Activated T-helper 1 cell treated with anti-CD3 and anti-CD28 coated beads, Interleukin-2, amount 50 U/mL, for 16 hours (primary cell): Measurements from ENCODE around the gene ITGB7.
A peak's percentile ranks its signal among the peaks of the same experiment; 100 is the strongest.

ENCODE experiments used
- DNase-seq, 2 donors: peaks; one replicate each; pipeline ENCODE4 v3.0.0-alpha.2; 2020; ENCODE audit warnings: low read depth in 1 of 2, low spot score in 1 of 2

The ITGB7 gene, protein sequence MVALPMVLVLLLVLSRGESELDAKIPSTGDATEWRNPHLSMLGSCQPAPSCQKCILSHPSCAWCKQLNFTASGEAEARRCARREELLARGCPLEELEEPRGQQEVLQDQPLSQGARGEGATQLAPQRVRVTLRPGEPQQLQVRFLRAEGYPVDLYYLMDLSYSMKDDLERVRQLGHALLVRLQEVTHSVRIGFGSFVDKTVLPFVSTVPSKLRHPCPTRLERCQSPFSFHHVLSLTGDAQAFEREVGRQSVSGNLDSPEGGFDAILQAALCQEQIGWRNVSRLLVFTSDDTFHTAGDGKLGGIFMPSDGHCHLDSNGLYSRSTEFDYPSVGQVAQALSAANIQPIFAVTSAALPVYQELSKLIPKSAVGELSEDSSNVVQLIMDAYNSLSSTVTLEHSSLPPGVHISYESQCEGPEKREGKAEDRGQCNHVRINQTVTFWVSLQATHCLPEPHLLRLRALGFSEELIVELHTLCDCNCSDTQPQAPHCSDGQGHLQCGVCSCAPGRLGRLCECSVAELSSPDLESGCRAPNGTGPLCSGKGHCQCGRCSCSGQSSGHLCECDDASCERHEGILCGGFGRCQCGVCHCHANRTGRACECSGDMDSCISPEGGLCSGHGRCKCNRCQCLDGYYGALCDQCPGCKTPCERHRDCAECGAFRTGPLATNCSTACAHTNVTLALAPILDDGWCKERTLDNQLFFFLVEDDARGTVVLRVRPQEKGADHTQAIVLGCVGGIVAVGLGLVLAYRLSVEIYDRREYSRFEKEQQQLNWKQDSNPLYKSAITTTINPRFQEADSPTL

DNA sequence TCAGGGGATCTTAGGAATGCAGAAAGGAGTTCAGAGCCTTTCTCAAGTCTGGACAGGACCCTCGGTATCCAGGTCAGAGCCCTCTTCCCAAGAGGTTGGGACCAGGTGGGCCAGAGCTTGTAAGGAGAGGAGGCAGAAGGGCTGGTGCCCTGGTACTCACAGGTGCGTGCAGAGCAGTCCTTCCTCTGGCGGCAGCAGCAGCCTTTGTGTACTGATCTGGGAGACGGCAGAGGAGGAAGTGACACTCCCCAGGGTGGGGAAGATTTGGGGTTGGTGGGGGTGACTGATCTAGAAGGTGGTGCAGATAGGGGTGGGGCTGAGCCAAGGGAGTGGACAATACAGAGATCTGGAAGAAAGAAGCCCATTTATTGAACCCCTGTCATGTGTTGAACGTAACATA, at the start of gene ITGB7:
Gene ITGB7, minus strand, starts transcription at position 210 of the 400 bp plus-strand sequence. CDS start 6,808 bp downstream, outside the sequence.
- DNase-seq = peak in 1 of 2 donors; percentile 37

- no peak for DNase-seq
These were observed 48.9 kb upstream of the ITGB7 start for GRCh38 chr12:53255996-53256395.

DNA sequence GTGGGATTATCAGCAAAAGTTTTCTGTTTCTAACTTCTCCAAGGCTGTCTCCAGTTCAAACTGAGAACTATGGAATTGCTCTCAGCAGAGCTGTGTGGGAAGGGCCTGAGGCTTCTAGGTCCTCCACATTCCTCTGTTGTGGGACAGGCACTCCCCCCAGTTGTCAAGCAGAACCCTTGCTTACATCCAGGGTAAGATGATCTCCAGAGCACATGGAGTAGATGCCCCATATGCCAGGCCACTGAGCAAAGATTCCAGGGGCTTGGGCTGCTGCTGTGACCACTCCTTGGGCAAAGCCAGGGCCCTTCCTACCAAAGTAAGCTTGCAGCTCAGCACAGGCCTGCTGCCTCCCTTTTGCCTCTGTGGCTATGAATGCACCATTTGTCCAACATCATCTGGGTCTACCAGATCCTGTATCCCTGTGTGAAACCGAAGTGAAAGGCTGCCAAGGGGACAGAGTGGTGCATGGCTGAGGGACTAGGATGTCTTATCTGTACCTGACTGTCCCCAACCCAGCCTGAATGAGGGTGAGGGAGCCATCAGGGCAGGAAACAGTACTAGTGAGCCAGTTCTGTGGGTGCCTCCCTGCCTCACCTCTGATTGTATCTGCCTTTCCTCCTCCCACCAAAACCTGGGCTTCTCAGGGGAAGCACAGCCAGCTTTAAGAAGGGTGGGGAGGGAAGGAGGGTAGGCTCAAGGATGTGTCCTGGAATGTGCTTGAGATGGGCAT, 47.9 kb upstream of the ITGB7 start:
- DNase-seq = no peak

DNA sequence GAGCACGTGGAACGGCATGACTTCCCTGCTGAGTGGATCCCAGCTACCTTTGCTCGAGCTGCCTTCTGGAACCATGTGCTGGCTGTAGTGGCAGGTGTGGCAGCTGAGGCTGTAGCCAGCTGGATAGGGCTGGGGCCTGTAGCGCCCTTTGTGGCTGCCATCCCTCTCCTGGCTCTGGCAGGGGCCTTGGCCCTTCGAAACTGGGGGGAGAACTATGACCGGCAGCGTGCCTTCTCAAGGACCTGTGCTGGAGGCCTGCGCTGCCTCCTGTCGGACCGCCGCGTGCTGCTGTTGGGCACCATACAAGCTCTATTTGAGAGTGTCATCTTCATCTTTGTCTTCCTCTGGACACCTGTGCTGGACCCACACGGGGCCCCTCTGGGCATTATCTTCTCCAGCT, 46.2 kb upstream of the ITGB7 start:
- DNase-seq = no peak

GRCh38 chr12:53252349-53252916, 45.4 kb upstream of the ITGB7 start:
- no peak for DNase-seq

DNA sequence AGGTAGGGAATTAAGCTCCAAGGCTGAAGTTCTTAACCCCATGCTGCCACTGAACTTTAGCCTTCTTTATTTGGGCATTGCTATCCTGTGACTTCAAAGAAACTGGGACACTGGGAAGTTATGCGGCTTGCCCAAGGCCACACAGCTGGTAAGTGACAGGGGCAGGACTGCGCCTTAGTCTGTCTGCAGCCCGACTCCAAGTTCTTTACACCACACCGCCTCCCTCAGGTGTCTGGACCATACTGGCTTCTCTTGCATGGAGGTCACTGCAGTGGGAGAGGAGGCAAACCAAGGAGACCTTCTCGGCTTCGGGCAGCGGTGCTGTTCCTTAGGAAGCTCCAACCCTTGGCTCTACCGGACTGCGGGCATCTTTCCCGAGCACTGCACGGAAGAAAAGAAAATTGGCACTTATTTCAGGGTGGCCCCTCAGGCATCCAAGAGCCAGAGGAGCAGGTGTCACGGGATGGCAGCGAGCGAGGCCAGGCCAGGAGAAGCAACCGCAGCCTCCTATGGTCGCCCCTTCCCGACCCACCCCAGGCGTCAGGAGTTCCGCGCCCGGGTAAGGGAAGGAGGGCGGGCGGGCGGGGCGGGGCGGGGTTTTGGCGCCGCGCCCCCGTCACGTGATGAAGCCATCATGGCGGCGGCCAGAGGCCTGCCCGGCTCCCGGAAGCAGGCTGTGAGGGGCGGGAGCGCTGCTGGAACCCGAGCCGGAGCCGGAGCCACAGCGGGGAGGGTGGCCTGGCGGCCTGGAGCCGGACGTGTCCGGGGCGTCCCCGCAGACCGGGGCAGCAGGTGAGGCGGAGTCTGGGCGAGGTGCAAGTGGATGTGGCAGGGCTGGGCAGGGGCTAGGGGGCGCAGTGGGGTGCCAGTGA, 44.7 kb upstream of the ITGB7 start:
- peak; percentile 38 to 53 for DNase-seq

GRCh38 chr12:53245286-53245685, 38.2 kb upstream of the ITGB7 start:
- DNase-seq = no peak

DNA sequence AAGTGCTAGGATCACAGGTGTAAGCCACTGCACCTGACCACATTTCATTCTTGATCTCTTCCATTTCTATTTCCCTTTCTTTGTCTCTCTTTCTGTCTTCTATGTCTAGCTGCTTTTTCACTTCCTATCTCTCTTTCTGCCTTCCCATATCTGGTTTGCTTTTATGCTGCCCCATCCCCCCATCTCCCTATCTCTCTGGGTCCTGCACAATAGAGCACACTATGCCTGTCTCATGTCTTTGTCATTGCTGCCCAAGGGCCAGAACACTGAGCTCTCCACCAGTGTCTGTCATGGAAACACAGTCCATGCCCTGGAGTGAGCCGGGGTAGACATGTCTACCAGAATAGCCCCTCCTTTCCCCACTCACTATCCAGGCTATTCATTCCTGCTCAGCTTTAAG, 37.3 kb upstream of the ITGB7 start:
- no peak for DNase-seq

GRCh38 chr12:53241623-53242412, 34.8 kb upstream of the ITGB7 start:
- no peak for DNase-seq

- DNase-seq = no peak
These were observed 32.7 kb upstream of the ITGB7 start for GRCh38 chr12:53239643-53240258.

DNA sequence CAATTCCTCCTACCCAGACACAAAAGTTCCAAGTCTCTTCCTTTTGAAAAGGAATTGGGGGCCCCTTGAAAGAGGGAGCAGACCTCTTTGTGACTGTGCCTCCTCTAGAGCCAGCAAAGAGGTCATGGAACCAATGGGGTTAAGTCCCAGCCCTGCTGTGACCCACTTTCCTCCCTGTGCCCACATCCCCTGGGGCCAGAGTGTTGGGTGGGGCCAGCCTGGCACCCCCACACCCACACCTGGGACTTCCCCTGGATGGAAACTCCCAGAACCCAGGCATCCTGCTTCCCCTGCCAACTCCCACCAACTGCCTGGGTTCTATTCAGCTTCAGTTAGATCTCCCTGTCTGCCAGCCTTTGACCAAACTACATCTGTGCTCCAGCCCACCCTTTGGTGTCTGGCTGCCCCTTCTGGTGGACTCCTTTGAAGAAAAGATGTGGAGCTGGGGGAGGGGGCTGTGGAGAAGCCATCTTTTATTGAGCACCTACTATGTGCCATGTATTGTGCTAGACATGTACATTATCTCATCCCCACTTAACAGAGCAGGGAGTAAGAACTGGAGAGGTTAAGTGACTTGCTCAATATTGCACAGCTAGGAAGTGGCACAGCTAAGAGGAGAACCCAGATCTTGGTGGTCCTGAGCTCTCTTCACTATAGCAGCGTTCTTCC, 29.5 kb upstream of the ITGB7 start:
- peak in 1 of 2 donors; percentile 33 for DNase-seq

DNA sequence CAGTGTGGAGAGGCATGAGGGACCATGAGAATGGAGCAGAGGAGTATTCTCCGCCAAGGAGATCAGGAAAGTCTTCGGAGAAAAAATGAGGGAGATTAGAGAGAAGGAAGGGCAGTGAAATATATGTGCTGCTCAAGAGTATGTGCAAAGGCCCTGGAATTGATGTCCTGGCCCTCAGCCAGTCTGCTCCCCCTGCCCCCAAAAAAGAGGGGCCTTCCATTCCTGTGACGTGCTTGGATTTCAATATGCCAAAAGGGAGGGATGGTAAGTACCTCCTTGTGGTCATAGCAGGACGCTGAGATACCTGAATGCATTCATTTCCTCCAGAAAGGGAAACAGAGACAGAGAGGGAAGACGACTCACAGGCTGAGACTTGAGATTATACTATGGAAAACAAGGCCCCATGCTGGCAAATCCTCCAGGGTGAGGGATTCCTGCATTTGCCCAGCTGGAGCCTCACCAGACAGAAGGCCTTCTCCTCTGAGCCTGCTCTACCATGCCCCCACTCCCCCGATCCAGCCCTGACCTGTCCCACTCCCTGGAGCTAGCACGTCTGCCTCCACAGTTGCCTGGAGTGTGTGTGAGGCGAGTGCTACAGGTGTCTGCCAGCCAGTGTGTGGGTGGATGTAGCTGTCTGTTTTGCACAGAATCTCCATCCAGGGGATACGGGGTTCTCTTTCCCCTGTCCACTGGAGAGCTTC, 28.8 kb upstream of the ITGB7 start:
- DNase-seq = no peak

DNA sequence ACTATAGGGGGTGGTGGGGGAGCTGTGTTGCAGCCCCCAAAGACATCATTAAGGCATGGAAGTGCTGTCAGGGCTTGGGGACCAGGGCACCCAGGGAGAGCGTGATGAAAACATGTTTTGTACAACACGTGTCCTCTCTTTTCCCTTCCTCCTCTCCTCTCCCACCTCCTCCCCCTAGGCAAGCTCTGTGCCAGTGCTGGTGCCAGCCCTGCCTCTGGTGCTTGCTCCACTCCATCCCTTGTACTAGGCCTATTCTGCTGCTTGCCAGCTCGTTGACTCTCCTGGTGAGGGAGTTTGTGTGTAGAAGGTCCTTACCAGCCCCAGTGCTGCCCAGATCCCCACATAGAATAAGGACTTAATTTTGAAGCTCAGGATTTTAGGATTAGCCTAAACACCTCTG, 28.1 kb upstream of the ITGB7 start:
- no peak for DNase-seq

DNA sequence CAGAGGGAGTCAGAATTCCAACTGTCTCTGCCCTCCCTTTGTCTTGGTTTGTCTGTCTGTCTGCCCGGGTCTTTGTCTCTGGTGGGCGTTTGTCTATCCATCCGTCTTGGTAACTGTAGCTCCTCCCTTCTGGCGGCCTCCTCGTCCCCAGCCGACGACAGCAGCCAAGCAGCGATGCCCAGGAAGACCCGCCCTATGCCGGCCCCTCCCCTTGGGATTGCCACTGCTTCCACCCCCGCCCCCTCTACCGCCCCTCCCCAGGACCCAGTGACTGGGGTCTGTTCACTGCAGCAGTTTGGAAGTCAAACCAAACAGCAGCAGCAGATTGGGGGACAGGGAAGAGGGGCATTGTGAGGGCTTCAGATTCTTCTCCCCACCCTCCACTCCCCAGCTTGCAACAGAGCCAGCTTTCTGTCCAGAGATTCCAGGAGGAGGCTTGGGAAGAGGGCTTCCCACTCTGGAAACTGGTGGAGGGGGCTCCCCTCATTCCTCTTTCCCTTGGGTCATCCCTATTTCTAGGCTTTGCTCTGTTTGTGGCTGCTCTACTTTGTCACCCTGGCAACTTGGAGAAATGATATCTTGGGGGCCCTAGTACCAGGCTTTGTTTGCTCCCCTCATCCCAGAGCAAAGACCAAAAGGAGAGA, 27.3 kb upstream of the ITGB7 start:
- no peak for DNase-seq

- DNase-seq = no peak
These were observed 26.6 kb upstream of the ITGB7 start for GRCh38 chr12:53233671-53234121.

- DNase-seq = no peak
These were observed 25.8 kb upstream of the ITGB7 start for GRCh38 chr12:53232646-53233461.
